Left hindlimb (tissue), 1 donor: ENCODE measurements around the gene NMNAT1.
"Not testable (repeated sequence)": the region's sequence is repeated elsewhere in the genome, so short reads cannot be mapped to it uniquely, and the experiment has no call there.

ENCODE experiments used
- DNase-seq: peaks from one replicate; pipeline ENCODE4 v3.0.0-alpha.2; 2018

Gene NMNAT1

DNA sequence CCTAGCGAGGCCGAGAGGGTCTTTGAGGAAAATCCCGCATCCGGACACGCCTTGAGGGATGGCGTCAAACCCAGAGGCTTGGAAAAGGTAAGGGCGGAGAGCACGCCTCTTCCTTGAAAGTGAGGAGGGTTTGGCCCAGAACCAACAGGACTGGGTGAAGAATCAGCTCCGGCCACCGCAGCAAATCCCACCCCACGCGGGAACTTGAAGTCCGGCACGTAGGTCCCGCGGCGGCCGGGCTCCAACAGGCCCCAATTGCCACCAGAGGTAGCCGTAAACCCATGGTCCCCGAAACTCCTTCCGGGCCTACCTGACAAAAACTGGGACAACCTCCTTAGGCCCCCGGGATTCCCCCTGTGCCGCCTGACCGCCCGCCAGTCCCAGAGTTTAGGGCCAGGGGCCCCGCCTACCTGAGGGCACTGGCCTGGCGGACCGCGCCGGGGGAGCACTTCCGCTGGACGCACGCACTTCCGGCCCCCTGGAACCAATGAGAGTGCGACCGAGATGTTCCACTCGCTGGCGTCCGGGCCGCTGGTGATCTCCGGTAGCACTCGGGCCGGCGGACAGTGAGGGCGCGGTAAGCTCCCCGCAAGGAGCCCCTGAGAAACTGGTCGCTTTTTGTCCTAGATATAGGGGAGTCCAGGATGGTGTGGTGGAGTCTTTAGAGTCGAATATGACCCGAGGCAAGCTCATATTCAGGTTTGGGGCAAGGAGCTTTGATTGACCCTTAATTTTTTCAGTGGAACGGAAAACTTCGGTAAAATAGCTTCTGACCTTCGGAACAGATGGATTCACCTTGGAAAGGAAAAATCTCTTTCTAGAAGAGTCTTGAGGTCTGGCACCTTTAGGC, at the start of gene NMNAT1, which contains the start of gene LZIC:
TSS of gene NMNAT1 (plus strand) at position 537 of the 850 bp plus-strand sequence. CDS start 28,599 bp downstream, outside the sequence.
TSS of gene LZIC (minus strand) at position 453 of the 850 bp plus-strand sequence. CDS start 6,772 bp downstream, outside the sequence.
- peak; percentile 95 for DNase-seq

- no peak for DNase-seq
These were observed 49.2 kb upstream of the NMNAT1 start for GRCh38 chr1:9894115-9894514.

DNA sequence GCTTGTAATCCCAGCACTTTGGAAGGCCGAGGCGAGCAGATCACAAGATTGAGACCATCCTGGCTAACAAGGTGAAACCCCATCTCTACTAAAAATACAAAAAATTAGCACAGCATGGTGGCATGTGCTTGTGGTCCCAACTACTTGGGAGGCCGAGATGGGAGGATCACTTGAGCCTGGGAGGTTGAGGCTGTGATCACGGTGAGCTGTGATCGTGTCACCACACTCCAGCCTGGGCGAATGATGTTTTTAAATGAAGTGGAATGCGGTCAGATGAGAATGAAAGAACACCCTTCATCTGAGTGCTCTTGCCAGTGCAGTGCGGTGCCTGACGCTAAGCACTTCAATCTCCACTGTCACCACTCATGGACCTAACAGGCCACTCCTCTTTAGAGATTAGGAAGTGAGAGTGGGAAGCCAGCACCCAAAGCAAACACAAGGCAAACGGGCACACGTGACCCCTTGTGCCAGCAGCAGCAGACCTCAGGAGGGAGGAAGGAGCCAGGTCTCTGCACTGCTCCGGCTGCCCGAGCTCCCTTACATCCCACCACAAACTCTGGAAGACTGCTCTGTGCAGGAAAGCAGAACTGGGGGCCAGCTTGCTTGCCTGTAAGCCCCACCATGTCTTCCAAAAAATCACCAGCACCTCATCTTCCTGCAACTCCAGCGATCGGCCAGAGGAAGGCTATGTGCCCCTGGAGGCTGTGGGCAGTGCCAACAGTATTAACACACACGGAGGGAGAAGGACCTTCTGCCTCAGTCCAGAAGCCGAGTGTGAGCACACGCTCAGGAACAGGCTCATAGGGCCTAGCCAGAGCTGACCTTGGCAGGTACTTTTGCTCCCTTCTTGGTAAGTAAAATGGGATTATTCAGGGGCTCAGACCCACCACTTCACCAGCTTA, 42.9 kb upstream of the NMNAT1 start:
- DNase-seq: no peak

DNA sequence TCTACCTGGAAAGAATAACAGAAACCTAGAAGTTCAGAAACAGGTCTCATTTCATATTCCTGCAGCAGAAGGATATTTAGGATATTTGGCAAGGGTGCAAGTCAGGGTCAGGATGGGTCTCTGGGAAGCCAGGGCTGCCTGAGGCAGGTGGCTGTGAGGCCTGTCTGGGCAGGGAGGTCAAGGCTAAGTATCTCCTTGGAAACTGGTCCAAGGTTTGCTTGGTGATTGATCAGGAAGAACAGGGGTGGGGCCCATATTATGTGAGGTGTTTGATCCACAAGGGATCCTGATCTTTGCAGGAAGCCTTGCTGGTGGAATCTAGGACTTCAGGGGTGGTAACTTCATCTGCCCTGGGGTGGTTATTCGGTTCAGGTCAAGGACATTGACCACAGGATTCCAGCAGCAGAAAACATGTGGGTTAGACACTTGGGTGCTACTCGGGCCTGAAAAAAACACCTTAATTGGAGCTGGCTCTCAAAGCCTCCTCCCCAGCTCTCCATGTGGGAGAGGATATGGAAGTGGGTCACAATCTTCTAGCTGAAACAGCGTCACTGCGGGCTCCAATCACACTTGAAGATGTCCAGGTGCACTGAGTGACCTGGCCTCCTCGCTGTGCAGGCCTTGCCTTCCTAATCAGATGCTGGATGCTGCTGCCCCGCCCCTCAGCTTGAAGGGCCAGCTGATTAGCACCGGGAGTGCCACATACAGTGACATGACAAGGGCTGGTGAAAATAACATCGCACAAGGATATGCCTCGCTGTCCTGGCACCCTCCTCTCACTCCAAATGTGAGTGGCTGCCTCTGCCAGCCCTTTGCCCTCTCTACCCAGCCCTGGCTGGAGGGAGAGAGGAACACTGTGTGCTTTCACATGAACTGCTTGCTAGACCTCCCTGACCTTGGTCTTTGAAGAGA, 41.9 kb upstream of the NMNAT1 start:
- no peak for DNase-seq

DNA sequence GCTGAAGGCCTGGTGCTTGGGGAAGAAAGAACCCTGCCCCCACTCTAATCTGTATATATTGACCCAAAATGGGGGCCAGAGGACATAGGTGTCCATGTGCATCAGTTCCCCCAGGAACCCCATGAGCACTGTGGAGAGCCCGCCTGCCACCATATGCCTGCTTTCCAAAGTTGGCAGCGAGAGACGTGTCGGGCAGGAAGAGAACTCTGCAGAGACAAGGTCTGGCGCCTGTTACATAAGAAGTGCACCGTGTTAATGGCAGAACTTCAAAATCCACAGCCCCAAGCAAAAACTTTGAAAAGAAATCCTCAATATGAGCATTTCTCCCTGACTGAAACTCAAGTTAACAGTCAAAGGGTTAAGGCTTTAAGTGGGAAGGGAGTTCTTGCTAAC, 41.2 kb upstream of the NMNAT1 start:
- DNase-seq: no peak

- DNase-seq: no peak
These were observed 39.3 kb upstream of the NMNAT1 start for GRCh38 chr1:9903801-9904527.

GRCh38 chr1:9904596-9904995, 38.7 kb upstream of the NMNAT1 start:
- no peak for DNase-seq

- DNase-seq: no peak
These were observed 38.3 kb upstream of the NMNAT1 start for GRCh38 chr1:9905010-9905409.

- DNase-seq: no peak
These were observed 36.8 kb upstream of the NMNAT1 start for GRCh38 chr1:9906466-9906865.

- no peak for DNase-seq
These were observed 35.8 kb upstream of the NMNAT1 start for GRCh38 chr1:9907441-9907840.

DNA sequence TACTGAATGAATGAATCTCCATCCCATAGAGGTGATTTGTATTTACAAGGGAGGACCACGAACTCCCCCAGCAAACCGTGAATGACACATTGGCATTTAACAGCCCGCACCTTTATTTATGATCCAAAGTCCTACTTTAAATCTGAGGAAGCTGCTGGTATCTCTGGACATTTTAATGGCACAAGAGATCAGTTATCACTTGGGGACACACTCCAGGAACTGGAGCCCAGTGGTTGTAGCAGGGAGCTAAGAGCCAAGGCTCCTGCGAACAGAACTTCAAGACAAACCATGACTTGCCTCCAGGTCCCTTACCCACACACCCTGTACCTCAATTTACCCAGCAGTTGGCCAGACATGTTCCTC, 34.4 kb upstream of the NMNAT1 start:
- no peak for DNase-seq

- no peak for DNase-seq
These were observed 33.8 kb upstream of the NMNAT1 start for GRCh38 chr1:9909234-9910046.

DNA sequence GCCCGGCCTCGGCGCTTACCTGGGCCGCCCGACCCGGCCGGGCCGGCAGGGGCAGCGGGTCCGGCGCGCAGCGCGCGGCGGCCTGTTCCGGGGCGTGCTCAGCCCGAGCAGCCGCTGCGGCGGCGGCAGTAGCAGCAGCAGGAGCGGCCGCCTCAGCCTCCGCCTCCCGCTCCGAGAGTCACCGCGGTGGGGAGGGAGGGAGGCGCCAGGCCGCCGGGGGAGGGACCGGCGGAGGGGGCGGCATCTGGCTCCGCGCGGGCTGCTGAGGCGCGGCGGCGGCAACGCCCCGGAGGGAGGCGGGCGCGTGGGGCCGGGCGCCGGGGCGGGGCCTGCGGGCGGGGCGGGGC, 33.2 kb upstream of the NMNAT1 start, which contains the start of gene CTNNBIP1:
TSS of gene CTNNBIP1 (minus strand) at position 194 of the 347 bp plus-strand sequence. CDS start 38,205 bp downstream, outside the sequence.
- DNase-seq: no peak

DNA sequence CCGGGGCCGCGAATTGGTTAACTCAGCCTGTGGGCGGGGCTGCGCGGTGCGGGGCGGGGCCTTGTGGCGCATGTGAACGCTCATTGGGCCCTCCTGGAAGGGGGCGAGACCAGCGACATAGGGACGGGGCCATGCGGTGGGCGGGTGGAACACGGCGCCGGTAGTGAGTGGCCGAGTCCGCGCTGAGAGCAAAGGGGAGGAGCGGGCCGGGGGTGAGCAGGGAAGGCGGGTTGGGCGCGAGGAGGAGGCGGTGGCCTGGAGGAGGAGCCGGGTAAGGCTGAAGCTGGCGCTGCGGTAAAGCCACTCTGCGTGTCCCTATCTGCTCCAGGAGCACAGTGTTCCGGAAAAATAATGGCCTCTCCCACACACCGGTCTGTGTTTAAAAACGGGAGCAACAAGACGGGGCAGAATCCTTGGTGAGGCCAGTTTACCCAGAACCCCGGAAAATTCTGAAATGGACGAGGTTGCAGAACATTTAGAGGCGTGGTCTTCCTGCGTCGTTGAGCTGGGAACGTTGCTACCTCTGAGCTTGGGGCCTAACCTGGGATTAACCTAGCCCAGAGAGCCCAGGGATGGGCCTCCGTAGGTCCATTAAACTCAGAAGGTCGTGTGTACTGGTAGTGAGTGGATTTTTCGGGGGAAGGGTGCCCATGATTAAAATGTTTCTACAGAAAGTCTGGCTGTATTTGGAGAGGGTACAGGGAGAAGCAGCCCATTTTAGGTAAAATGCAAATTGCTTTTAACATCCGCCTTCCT, 32.7 kb upstream of the NMNAT1 start:
- peak; percentile 100 for DNase-seq

DNA sequence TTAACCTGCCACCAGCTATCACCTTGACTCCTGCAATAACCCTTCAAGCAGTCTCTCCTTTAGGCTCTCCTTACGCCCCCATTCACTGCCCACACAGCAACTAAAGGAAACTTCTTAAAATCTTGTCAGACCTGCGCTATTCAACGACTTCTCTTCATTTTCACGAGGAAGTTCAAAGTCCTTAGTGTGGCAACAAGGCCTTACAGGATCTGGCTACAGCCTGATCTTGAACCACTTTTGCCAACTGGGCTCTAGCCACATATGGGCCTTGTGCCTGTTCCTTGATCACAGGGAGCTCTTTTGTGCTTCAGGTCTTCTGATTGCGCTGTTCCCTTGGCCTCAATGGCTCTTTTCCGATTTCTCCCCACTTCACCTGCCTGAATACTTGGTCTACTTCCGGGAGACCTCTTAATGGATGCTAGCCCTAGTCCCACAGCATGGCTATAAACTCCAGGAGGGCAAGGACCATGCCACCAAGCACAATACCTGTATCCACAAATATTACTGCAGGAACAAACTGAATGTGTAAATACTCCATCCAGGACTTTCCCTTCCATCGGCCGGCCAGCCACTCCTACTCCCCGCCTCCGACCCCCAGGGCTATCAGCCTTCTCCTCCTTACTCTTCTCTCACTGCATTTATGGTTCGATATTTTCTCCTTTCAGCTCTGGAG, 30.9 kb upstream of the NMNAT1 start:
- no peak for DNase-seq

- no peak for DNase-seq
These were observed 28.7 kb upstream of the NMNAT1 start for GRCh38 chr1:9914610-9914937.

DNA sequence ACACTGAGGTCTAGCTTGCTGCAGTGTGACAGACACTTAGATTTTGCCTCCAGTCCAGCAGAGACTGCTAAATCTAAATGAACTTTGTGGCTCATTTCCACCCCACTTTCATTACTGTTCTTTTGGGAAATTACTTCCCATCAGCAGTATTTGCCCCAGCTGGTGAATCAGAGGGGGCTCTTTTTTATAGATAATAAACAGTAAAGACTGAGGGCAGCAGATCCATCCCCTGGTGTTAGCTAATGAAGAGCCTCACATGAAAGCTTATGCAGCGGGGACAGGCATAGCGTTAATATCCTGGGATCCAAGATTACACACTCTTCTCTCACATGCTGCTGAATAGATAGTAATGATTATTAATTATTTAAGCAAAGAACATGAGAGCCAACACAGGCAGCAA, 26.8 kb upstream of the NMNAT1 start:
- no peak for DNase-seq

DNA sequence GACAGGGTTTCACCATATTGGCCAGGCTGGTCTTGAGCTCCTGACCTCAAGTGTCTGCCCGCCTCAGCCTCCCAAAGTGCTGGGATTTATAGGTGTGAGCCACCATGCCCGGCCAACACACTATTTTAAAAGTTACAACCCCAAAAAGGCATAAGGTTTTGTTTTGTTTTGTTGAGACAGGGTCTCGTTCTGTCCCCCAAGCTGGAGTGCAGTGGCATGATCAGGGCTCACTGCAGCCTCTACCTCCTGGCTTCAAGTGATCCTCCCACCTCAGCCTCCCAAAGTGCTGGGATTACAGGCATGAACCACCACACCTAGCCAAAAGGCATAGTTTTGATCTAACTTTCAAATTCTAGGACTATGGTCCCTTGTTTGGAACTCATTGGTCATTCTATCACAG, 25.8 kb upstream of the NMNAT1 start:
- DNase-seq: not testable (repeated sequence)

GRCh38 chr1:9917901-9918300, 25.4 kb upstream of the NMNAT1 start:
- DNase-seq: no peak

GRCh38 chr1:9920606-9921005, 22.7 kb upstream of the NMNAT1 start:
- DNase-seq: no peak
